Esophagus muscularis mucosa (tissue), 4 donors: ENCODE results near the gene SLC5A6. TPM values are rescaled to one million over a fixed set of nuclear protein-coding genes. Genes with fewer than 3 reads are reported as not detected.

ENCODE experiments used
- DNase-seq: peaks from one replicate; pipeline ENCODE4 v3.0.0-alpha.2; 2017; ENCODE audit errors: extremely low spot score
- H3K27ac ChIP-seq, 4 donors: fragments of 200-600 bp; sonication (generic); replicated peaks in 1 of 4; 1 replicate in 3 of 4; 2 replicates in 1 of 4; pipeline ENCODE4 v1.5.1; 2016 to 2019; ENCODE audit warnings: mild to moderate bottlenecking in 1 of 4
- H3K27me3 ChIP-seq, 4 donors: fragments of 200-600 bp; sonication (generic); one replicate each; pipeline versions ENCODE4 v1.5.1 to v1.6.0; 2016 to 2019
- H3K36me3 ChIP-seq, 4 donors: fragments of 200-600 bp; sonication (generic); one replicate each; pipeline ENCODE4 v1.5.1; 2016 to 2019
- H3K4me1 ChIP-seq, 4 donors: fragments of 200-600 bp; sonication (generic); one replicate each; pipeline ENCODE4 v1.5.1; 2016 to 2019
- H3K4me3 ChIP-seq, 4 donors: fragments of 200-600 bp; sonication (generic); 1 replicate in 2 of 4; 2 replicates in 2 of 4; pipeline ENCODE4 v1.5.1; 2016 to 2019; ENCODE audit warnings: mild to moderate bottlenecking in 4 of 4, moderate library complexity in 1 of 4
- H3K9me3 ChIP-seq, 4 donors: fragments of 200-600 bp; sonication (generic); 1 replicate in 3 of 4; 2 replicates in 1 of 4; pipeline ENCODE4 v1.5.1; 2016 to 2019
- EP300 ChIP-seq: sonication (generic); formaldehyde crosslinking; IDR thresholded peaks from one replicate; pipeline ENCODE4 v1.6.1; 2017; ENCODE audit warnings: antibody characterized with exemption
- POLR2A ChIP-seq: fragments of 450-650 bp; IDR thresholded peaks from one replicate; pipeline ENCODE4 v1.6.1; 2017; ENCODE audit warnings: antibody characterized with exemption, moderate library complexity, mild to moderate bottlenecking, low read depth
- POLR2AphosphoS5 ChIP-seq, 2 donors: sonication (generic); formaldehyde crosslinking; IDR thresholded peaks; one replicate each; pipeline ENCODE4 v1.6.1; 2017; ENCODE audit warnings: antibody characterized with exemption in 2 of 2
- WGBS: methylation state at CpG from one replicate; pipeline ENCODE4 v1.1.5; 2018; 5-methylcytosine and 5-hydroxymethylcytosine counted together
- intact Hi-C: fragments of 100-400 bp; cut with DNase I; formaldehyde crosslinking; loops from one replicate; pipeline ENCODE4 v1.15.1; 2023
- total RNA-seq, 4 donors: library from RNA; depleted of rRNA; stranded (reverse); fragments of >200 nt; gene quantifications; one replicate each; pipeline versions ENCODE4 v1.1.0 to v1.2.1, GENCODE V29; 2016
- TF ChIP-seq, protein P1 (sequence below), 3 experiments: fragments of 200-600 bp in 2 of 3; fragments of 450-650 bp in 1 of 3; sonication (generic) in 2 of 3; IDR thresholded peaks; one replicate each; pipeline ENCODE4 v1.5.1; 2017 to 2019; ENCODE audit warnings: antibody characterized with exemption in 3 of 3, mild to moderate bottlenecking in 2 of 3, moderate library complexity in 1 of 3

SLC5A6 gene
- total RNA-seq, result 10 to 100 TPM in 3 of 4 donors, 1 to 10 TPM in 1; 7.5 to 21.5 (median 13.6) TPM

DNA sequence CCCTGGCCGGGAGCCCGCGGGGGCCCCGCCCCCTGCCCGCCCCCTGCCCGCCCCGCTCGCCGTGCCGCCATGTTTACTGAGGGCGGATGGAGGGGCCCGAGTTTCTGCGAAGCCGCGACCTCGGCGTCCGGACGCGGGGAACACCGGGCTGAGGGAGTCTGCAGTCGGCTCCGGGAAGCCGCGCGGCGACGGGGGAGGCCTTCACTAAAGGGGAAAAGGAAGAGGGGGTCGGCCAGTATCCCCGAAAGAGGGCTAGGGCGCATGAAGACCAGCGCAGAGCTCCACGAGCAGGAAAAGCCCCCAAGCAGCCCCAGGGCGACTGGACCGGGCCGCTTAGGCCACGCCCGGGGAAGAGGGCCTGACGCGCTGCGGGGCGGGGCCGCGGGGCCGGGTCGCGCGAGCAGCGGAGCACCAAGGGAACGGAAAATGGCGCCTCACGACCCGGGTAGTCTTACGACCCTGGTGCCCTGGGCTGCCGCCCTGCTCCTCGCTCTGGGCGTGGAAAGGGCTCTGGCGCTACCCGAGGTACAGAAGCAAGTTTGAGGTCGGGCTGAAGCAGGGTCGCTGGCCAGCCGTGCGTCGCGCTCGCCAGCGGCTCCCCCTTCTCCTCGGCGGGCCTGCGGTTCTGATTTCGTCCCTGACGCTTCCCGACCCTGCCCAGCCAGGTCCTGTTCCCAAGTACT, at the start of gene SLC5A6, which contains the start of gene ATRAID:
Gene SLC5A6 (minus strand): TSS at position 326 of the 683 bp plus-strand sequence. CDS start 4,618 bp downstream, outside the sequence.
Gene ATRAID (plus strand): TSS at position 99 of the 683 bp plus-strand sequence. CDS start 328 bp downstream, at position 427.
- Histone ChIP-seq H3K36me3 (peaks cover 12 to 46% (median 32%) of the 10 kb centered on the region in 4 donors), H3K9me3 (no peaks in the 10 kb centered on the region), H3K27me3 (no peaks in the 10 kb centered on the region), H3K4me1 (peaks cover 23 to 42% (median 32%) of the 10 kb centered on the region in 4 donors), H3K27ac (peak within 1 kb of the TSS; percentile 91 to 98 (median 94)), H3K4me3 (peak within 1 kb of the TSS; percentile 68 to 92 (median 86))
- TF ChIP-seq POLR2A (peak; percentile 70), POLR2AphosphoS5 (IDR thresholded peaks at IDR 0.05) (peak; percentile 82 to 89), EP300 (no peak)
- TF ChIP-seq, protein P1, sequence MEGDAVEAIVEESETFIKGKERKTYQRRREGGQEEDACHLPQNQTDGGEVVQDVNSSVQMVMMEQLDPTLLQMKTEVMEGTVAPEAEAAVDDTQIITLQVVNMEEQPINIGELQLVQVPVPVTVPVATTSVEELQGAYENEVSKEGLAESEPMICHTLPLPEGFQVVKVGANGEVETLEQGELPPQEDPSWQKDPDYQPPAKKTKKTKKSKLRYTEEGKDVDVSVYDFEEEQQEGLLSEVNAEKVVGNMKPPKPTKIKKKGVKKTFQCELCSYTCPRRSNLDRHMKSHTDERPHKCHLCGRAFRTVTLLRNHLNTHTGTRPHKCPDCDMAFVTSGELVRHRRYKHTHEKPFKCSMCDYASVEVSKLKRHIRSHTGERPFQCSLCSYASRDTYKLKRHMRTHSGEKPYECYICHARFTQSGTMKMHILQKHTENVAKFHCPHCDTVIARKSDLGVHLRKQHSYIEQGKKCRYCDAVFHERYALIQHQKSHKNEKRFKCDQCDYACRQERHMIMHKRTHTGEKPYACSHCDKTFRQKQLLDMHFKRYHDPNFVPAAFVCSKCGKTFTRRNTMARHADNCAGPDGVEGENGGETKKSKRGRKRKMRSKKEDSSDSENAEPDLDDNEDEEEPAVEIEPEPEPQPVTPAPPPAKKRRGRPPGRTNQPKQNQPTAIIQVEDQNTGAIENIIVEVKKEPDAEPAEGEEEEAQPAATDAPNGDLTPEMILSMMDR (IDR thresholded peaks at IDR 0.05), result no peak
- peak; percentile 96 for DNase-seq
- WGBS, result 0% methylated on average over 24 of the region's 73 CpGs
- intact Hi-C loops, result loop anchor here (10.0 kb wide), 1 partner anchor 163 kb away; the partner anchor contains the start of genes EIF2B4 and SNX17

DNA sequence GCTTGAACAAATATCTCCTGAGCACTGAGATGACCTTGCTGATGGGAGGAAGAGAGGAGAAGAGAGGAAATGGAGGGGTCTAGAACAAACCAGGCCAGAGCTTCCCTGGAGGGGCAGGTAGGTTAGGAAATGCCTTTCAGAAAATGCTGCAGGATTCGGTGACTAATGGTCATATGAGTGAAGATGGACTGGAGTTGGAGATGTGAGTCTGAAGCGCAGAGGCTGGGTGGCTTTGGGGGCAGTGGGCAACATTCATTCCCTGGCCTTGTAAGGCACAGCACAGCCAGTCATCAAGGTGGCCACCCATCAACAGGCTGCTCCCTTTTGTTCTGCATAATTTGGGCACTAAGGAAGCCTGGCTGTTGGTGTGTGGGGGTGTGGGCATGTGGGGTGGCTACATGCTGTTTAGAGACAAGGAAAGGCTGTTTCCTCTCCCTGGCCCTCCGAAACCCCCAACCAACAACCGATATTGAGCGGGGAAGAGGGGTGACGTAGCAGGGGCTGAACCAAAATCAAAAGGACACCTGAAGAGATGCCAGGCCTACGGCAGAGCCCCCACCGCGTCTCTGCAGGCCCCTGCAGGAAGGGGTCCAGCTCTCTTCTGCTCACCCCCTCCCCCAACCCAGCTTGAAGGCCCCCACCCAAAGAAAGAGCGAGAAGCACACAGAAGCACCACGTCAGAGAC, 49.3 kb upstream of the SLC5A6 start:
- TF ChIP-seq EP300 (no peak), POLR2A (no peak), POLR2AphosphoS5 (IDR thresholded peaks at IDR 0.05) (no peak)
- TF ChIP-seq, protein P1 (IDR thresholded peaks at IDR 0.05), result no peak
- H3K27ac ChIP-seq, result no peak overlapping the region
- H3K27me3 ChIP-seq, result peaks cover 0 to 100% (median 60%) of the 10 kb centered on the region in 4 donors
- no peaks in the 10 kb centered on the region for H3K36me3 ChIP-seq
- H3K9me3 ChIP-seq, result no peaks in the 10 kb centered on the region
- peaks cover 35 to 40% (median 40%) of the 10 kb centered on the region in 4 donors for H3K4me1 ChIP-seq
- DNase-seq, result no peak
- H3K4me3 ChIP-seq, result peak overlapping the region in 2 of 4 donors; percentile 53 to 56
- intact Hi-C loops, result loop anchor here (10.0 kb wide), 1 partner anchor 817 kb away; no protein-coding TSS in a partner anchor
- 53% methylated on average over 11 of the region's 11 CpGs for WGBS

DNA sequence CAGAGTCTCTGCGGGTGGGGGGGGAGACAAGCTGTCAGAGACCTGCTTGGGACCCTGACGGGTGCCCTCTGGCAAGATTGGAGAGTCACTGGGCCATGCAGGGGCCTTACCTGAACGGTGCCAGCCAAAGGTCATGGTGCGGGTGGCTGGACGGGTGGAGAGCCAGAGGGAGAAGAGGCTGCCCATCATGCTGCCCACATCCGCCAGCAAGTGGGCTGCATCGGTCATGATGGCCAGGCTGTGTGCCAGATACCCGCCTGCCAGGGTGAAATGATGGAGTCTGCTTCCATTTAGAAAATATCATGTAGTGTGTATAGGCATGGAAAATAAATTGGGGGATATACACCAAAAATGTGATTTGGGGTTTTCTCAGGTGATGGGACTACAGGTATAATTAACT, 46.0 kb upstream of the SLC5A6 start:
- intact Hi-C loops, result no loop called here
- H3K27me3 ChIP-seq, result peaks cover 0 to 93% (median 30%) of the 10 kb centered on the region in 4 donors
- H3K36me3 ChIP-seq, result no peaks in the 10 kb centered on the region
- 80% methylated on average over 8 of the region's 8 CpGs for WGBS
- DNase-seq, result no peak
- no peaks in the 10 kb centered on the region for H3K9me3 ChIP-seq
- H3K27ac ChIP-seq, result no peak overlapping the region
- TF ChIP-seq, protein P1 (IDR thresholded peaks at IDR 0.05), result no peak
- TF ChIP-seq EP300, result no peak
- no peak for TF ChIP-seq POLR2A
- no peak for TF ChIP-seq POLR2AphosphoS5 (IDR thresholded peaks at IDR 0.05)
- peaks cover 13 to 16% (median 16%) of the 10 kb centered on the region in 4 donors for H3K4me1 ChIP-seq
- H3K4me3 ChIP-seq, result no peak overlapping the region

DNA sequence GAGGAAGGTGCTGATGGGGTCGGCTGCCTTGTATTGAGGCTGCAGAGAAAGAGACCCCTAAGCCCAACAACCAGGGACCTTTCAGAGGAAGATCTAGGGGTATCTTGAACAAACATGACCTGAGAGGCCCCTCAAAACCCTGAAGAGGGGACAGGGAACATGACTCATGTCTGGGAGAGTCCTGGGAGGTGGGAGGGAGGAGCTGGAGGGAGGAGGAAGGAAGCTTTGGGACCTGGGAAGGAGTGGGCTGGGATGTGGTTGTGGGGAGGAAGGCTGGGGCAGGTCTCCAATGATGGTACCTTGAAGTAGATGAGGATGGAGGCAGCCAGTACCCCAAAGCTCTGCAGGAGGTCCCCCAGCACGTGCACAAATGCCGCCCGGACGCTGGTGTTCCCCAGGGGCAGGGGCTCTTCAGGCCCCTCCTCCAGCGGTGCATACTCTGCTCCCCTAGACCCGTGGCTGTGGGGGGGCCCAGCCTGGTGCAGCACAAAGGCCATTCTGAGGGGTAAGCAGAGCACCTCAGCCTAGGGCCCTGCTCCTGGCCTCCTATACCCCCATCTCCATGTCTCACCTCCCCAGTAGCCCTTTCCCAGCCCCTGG, 44.9 kb upstream of the SLC5A6 start:
- Histone ChIP-seq H3K4me3 (no peak overlapping the region), H3K27ac (no peak overlapping the region), H3K4me1 (peaks cover 2 to 5% (median 5%) of the 10 kb centered on the region in 4 donors), H3K36me3 (no peaks in the 10 kb centered on the region), H3K9me3 (no peaks in the 10 kb centered on the region), H3K27me3 (peaks cover 0 to 93% (median 19%) of the 10 kb centered on the region in 4 donors)
- 73% methylated on average over 3 of the region's 7 CpGs for WGBS
- DNase-seq, result no peak
- TF ChIP-seq EP300 (no peak), POLR2AphosphoS5 (IDR thresholded peaks at IDR 0.05) (no peak)
- intact Hi-C loops, result no loop called here

DNA sequence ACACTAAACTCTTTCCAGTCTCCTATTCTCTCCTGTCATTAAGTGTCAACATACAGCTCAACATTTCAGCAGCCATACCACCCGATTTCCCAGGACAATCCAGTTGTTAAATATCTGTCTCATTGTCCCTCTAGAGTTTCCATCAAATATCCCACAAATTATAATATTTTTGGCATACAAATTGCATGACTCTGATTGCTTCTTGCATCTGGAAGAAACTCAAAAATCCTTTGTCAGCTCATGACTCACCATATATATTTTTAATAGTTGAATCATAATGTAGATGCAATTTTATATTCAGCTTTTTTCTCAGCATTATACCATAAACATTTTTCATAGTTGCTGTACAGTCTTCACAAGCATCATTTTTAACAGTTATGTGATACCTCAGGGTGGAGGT, 43.6 kb upstream of the SLC5A6 start:
- WGBS, result 31% methylated on average over 1 of the region's 1 CpG
- intact Hi-C loops, result no loop called here
- Histone ChIP-seq H3K27me3 (peaks cover 0 to 93% (median 8%) of the 10 kb centered on the region in 4 donors), H3K4me1 (no peaks in the 10 kb centered on the region), H3K27ac (no peak overlapping the region), H3K4me3 (no peak overlapping the region), H3K36me3 (no peaks in the 10 kb centered on the region), H3K9me3 (no peaks in the 10 kb centered on the region)
- DNase-seq, result no peak
- TF ChIP-seq POLR2A (no peak), EP300 (no peak), POLR2AphosphoS5 (IDR thresholded peaks at IDR 0.05) (no peak)
- TF ChIP-seq, protein P1 (IDR thresholded peaks at IDR 0.05), result no peak
